Measurements from ENCODE around the gene TPRA1.

Gene TPRA1

DNA sequence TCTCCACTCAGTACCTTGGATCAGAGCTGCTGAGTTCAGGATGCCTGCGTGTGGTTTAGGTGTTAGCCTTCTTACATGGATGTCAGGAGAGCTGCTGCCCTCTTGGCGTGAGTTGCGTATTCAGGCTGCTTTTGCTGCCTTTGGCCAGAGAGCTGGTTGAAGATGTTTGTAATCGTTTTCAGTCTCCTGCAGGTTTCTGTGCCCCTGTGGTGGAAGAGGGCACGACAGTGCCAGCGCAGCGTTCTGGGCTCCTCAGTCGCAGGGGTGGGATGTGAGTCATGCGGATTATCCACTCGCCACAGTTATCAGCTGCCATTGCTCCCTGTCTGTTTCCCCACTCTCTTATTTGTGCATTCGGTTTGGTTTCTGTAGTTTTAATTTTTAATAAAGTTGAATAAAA, 31.5 kb upstream of the TPRA1 start:
- no peak for ATAC-seq
- no peak for TF ChIP-seq CSDC2 (CRISPR knock-in tag; IDR thresholded peaks at IDR 0.05)
- TF ChIP-seq RARB (CRISPR knock-in tag; IDR thresholded peaks at IDR 0.05), result no peak
- no peak for TF ChIP-seq ZFP3 (CRISPR knock-in tag; IDR thresholded peaks at IDR 0.05)
- no peak for TF ChIP-seq TCF4 (CRISPR knock-in tag; IDR thresholded peaks at IDR 0.05; ENCODE audit: borderline replicate concordance)
- TF ChIP-seq ZC3H10 (CRISPR knock-in tag; IDR thresholded peaks at IDR 0.05), result no peak
- TF ChIP-seq ZNF8 (CRISPR knock-in tag; IDR thresholded peaks at IDR 0.05), result no peak
- no peak for TF ChIP-seq SNAI2 (CRISPR knock-in tag; IDR thresholded peaks at IDR 0.05)
- no peak for TF ChIP-seq ZNF70 (CRISPR knock-in tag; IDR thresholded peaks at IDR 0.05)
- no peak for TF ChIP-seq PPARA (CRISPR knock-in tag; IDR thresholded peaks at IDR 0.05; ENCODE audit: borderline replicate concordance)
- no peak for TF ChIP-seq OSR1 (CRISPR knock-in tag; IDR thresholded peaks at IDR 0.05)
- TF ChIP-seq, protein P1, sequence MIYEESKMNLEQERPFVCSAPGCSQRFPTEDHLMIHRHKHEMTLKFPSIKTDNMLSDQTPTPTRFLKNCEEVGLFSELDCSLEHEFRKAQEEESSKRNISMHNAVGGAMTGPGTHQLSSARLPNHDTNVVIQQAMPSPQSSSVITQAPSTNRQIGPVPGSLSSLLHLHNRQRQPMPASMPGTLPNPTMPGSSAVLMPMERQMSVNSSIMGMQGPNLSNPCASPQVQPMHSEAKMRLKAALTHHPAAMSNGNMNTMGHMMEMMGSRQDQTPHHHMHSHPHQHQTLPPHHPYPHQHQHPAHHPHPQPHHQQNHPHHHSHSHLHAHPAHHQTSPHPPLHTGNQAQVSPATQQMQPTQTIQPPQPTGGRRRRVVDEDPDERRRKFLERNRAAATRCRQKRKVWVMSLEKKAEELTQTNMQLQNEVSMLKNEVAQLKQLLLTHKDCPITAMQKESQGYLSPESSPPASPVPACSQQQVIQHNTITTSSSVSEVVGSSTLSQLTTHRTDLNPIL (CRISPR knock-in tag; IDR thresholded peaks at IDR 0.05; ENCODE audit: low read depth), result no peak
- no peak for TF ChIP-seq ISL1 (CRISPR knock-in tag; IDR thresholded peaks at IDR 0.05)
- TF ChIP-seq, protein P2, sequence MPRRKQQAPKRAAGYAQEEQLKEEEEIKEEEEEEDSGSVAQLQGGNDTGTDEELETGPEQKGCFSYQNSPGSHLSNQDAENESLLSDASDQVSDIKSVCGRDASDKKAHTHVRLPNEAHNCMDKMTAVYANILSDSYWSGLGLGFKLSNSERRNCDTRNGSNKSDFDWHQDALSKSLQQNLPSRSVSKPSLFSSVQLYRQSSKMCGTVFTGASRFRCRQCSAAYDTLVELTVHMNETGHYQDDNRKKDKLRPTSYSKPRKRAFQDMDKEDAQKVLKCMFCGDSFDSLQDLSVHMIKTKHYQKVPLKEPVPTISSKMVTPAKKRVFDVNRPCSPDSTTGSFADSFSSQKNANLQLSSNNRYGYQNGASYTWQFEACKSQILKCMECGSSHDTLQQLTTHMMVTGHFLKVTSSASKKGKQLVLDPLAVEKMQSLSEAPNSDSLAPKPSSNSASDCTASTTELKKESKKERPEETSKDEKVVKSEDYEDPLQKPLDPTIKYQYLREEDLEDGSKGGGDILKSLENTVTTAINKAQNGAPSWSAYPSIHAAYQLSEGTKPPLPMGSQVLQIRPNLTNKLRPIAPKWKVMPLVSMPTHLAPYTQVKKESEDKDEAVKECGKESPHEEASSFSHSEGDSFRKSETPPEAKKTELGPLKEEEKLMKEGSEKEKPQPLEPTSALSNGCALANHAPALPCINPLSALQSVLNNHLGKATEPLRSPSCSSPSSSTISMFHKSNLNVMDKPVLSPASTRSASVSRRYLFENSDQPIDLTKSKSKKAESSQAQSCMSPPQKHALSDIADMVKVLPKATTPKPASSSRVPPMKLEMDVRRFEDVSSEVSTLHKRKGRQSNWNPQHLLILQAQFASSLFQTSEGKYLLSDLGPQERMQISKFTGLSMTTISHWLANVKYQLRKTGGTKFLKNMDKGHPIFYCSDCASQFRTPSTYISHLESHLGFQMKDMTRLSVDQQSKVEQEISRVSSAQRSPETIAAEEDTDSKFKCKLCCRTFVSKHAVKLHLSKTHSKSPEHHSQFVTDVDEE (CRISPR knock-in tag; IDR thresholded peaks at IDR 0.05), result no peak
- no peak for TF ChIP-seq ZNF565 (CRISPR knock-in tag; conservative IDR thresholded peaks at IDR 0.05; ENCODE audit: low read depth)
- TF ChIP-seq TOX (CRISPR knock-in tag; IDR thresholded peaks at IDR 0.05; ENCODE audit: borderline replicate concordance), result no peak
- no peak for TF ChIP-seq ZFP30 (CRISPR knock-in tag; IDR thresholded peaks at IDR 0.05)
- TF ChIP-seq, protein P3, sequence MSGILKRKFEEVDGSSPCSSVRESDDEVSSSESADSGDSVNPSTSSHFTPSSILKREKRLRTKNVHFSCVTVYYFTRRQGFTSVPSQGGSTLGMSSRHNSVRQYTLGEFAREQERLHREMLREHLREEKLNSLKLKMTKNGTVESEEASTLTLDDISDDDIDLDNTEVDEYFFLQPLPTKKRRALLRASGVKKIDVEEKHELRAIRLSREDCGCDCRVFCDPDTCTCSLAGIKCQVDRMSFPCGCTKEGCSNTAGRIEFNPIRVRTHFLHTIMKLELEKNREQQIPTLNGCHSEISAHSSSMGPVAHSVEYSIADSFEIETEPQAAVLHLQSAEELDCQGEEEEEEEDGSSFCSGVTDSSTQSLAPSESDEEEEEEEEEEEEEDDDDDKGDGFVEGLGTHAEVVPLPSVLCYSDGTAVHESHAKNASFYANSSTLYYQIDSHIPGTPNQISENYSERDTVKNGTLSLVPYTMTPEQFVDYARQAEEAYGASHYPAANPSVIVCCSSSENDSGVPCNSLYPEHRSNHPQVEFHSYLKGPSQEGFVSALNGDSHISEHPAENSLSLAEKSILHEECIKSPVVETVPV (CRISPR knock-in tag; IDR thresholded peaks at IDR 0.05), result no peak
- no peak for TF ChIP-seq ESRRG (CRISPR knock-in tag; IDR thresholded peaks at IDR 0.05)
- TF ChIP-seq, protein P4, sequence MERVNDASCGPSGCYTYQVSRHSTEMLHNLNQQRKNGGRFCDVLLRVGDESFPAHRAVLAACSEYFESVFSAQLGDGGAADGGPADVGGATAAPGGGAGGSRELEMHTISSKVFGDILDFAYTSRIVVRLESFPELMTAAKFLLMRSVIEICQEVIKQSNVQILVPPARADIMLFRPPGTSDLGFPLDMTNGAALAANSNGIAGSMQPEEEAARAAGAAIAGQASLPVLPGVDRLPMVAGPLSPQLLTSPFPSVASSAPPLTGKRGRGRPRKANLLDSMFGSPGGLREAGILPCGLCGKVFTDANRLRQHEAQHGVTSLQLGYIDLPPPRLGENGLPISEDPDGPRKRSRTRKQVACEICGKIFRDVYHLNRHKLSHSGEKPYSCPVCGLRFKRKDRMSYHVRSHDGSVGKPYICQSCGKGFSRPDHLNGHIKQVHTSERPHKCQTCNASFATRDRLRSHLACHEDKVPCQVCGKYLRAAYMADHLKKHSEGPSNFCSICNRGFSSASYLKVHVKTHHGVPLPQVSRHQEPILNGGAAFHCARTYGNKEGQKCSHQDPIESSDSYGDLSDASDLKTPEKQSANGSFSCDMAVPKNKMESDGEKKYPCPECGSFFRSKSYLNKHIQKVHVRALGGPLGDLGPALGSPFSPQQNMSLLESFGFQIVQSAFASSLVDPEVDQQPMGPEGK (CRISPR knock-in tag; IDR thresholded peaks at IDR 0.05; ENCODE audit: borderline replicate concordance), result no peak
- TF ChIP-seq GLIS3 (CRISPR knock-in tag; IDR thresholded peaks at IDR 0.05), result no peak

DNA sequence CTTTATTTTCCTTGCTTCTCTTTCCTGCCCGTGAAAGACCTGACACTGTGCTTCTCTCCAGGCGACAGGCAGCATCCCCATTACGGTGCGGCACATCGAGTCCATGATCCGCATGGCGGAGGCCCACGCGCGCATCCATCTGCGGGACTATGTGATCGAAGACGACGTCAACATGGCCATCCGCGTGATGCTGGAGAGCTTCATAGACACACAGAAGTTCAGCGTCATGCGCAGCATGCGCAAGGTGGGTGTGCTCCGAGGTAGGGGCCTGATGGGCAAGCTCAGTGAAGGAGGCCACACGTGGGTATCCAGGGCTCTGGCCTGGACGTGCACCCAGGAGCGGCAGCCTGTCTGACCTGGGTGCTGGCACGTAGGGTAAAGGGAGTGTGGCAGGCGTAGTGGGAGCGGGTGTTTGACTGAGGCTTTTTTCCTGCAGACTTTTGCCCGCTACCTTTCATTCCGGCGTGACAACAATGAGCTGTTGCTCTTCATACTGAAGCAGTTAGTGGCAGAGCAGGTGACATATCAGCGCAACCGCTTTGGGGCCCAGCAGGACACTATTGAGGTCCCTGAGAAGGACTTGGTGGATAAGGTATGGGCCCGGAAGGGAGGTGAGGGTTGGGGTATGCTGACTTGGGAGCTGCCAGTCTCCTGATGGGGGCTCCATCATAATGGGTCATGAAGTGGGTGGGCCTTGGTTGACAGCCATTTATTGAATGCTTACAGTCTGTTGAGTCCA, 30.3 kb upstream of the TPRA1 start:
- no peak for ATAC-seq
- TF ChIP-seq ZFP3 (CRISPR knock-in tag; IDR thresholded peaks at IDR 0.05) (no peak), ISL1 (CRISPR knock-in tag; IDR thresholded peaks at IDR 0.05) (no peak), OSR1 (CRISPR knock-in tag; IDR thresholded peaks at IDR 0.05) (no peak), TCF4 (CRISPR knock-in tag; IDR thresholded peaks at IDR 0.05; ENCODE audit: borderline replicate concordance) (no peak), ZNF8 (CRISPR knock-in tag; IDR thresholded peaks at IDR 0.05) (no peak), ARNTL (CRISPR knock-in tag; IDR thresholded peaks at IDR 0.05; ENCODE audit: borderline replicate concordance, low read depth) (no peak), ZNF565 (CRISPR knock-in tag; conservative IDR thresholded peaks at IDR 0.05; ENCODE audit: low read depth) (no peak), ZFP30 (CRISPR knock-in tag; IDR thresholded peaks at IDR 0.05) (no peak), ZNF70 (CRISPR knock-in tag; IDR thresholded peaks at IDR 0.05) (no peak), CSDC2 (CRISPR knock-in tag; IDR thresholded peaks at IDR 0.05) (no peak), ESRRG (CRISPR knock-in tag; IDR thresholded peaks at IDR 0.05) (no peak)
- TF ChIP-seq, protein P5, sequence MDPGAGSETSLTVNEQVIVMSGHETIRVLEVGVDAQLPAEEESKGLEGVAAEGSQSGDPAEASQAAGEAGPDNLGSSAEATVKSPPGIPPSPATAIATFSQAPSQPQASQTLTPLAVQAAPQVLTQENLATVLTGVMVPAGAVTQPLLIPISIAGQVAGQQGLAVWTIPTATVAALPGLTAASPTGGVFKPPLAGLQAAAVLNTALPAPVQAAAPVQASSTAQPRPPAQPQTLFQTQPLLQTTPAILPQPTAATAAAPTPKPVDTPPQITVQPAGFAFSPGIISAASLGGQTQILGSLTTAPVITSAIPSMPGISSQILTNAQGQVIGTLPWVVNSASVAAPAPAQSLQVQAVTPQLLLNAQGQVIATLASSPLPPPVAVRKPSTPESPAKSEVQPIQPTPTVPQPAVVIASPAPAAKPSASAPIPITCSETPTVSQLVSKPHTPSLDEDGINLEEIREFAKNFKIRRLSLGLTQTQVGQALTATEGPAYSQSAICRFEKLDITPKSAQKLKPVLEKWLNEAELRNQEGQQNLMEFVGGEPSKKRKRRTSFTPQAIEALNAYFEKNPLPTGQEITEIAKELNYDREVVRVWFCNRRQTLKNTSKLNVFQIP (CRISPR knock-in tag; IDR thresholded peaks at IDR 0.05; ENCODE audit: borderline replicate concordance, low read depth), result no peak
- TF ChIP-seq, protein P1 (CRISPR knock-in tag; IDR thresholded peaks at IDR 0.05; ENCODE audit: low read depth), result no peak
- TF ChIP-seq, protein P4 (CRISPR knock-in tag; IDR thresholded peaks at IDR 0.05; ENCODE audit: borderline replicate concordance), result no peak
